Stimulated activated CD8-positive, alpha-beta memory T cell treated with anti-CD3 and anti-CD28 coated beads, Interleukin-4, amount 100 ng/mL, for 1 hour (primary cell): ENCODE measurements around the gene EXOC4.
"Not testable (repeated sequence)": the region's sequence is repeated elsewhere in the genome, so short reads cannot be mapped to it uniquely, and the experiment has no call there.

Source experiments
- DNase-seq, 2 donors: peaks; one replicate each; pipeline ENCODE4 v3.0.0-alpha.2; 2020; ENCODE audit warnings: low read depth in 2 of 2, low spot score in 1 of 2

The EXOC4 gene

DNA sequence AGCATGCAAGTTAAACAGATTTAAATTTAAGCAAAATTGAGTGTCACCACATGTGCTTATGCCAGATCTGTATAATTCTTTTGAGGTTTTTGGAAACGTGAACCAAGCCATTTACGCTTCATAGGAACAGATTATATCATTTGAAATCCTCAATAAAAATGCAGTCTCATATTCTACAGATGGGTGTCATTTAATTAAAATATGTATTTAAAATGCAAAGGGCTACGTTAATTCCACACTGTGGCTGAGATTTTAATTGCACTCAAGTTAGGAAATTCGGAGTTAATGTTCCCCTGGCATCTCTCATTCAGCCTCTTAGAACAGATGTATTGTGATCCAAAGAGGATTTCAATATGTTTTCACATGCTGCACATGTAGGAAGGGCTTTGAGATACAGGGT lies 709.8 kb downstream of the EXOC4 start:
- no peak for DNase-seq

DNA sequence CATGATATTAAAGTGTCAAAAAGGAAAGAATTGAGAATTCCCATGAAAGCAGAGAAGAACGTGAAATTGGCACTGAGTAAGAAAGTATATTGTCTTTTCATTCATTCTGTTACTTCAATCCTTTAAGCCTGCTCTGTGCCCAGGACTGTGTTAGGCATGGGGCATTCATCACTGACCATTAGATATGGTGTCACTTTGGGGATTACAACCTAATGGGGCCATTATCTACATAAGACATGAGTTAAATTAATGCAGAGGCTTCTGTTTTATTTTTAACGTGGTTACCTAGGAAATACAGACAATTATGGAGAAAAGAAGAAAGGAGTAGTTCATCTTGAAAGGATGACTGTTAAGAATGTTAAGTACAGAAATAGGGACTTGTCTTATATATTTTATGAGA lies 710.8 kb downstream of the EXOC4 start:
- DNase-seq: no peak

DNA sequence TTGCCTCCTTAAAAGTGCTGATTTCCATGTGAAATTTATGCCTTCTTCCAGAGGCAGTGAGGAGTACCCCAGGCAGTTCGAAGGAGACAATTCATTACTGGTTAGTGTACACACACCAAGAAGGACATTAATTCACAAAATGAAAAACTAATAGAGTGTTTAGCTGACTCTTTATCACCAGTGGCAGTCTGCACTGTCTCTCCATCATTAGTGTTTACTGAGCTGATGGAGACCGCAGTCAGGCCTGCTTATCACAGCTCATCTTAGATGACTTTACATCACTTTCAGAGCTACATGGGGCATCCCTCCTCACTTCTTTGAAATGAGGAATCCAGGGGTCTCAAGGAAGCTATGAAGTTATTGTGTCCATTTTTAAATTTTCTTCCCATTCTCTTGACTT lies 718.7 kb downstream of the EXOC4 start:
- DNase-seq: no peak

DNA sequence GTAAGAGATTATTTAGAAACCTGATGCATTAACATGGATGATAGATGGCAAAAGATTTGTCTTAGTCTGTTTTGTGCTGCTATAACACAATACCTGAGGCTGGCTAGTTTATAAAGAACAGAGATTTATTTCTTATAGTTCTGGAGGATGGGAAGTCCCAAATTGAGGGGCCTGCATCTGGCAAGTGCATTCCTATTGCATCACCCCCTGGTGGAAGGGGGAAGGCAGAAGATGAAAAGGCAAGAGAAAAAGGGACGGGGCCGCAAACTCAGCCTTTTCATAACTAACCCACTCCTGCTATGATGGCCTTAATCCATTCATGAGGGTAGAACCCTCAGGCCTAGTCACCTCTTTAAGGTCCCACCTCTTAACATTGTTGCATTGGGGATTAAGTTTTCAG lies 720.8 kb downstream of the EXOC4 start:
- no peak for DNase-seq

DNA sequence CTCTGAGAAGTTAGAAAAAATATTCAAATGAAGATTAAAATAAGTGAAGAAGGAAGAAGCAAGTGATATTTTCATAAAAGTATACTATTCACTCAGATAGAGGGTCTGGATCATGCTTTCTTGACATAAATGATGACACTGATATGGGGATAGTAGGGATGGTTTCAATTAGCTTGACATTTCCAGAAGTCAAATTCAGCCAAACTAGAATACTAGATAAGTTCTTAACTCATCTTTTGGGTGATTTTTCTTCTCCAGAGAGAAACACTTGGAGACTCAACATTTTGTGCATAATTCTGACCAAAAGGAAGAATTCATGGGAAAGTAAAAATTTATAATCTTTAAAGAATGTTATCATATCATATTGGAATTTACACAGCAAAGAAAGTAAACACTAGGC lies 722.3 kb downstream of the EXOC4 start:
- no peak for DNase-seq

DNA sequence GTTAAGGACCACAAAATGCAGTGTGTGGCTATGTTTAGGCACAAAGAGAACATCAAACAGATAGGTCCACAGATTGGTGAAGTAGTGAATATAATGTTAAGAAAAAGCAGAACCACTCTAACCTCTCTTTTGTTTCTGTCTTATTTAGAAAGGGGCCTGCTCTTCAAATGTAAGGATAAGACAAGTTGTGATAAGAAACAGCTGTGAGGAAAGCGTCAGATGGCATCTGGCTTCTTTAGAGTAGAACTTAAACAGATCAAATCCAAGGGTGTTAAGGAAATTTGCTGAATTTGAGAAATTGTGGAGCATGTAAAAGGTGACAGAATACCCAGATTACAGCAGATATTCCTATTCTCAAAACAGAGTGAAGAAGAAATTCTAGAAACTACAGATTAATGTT lies 723.3 kb downstream of the EXOC4 start:
- DNase-seq: no peak

DNA sequence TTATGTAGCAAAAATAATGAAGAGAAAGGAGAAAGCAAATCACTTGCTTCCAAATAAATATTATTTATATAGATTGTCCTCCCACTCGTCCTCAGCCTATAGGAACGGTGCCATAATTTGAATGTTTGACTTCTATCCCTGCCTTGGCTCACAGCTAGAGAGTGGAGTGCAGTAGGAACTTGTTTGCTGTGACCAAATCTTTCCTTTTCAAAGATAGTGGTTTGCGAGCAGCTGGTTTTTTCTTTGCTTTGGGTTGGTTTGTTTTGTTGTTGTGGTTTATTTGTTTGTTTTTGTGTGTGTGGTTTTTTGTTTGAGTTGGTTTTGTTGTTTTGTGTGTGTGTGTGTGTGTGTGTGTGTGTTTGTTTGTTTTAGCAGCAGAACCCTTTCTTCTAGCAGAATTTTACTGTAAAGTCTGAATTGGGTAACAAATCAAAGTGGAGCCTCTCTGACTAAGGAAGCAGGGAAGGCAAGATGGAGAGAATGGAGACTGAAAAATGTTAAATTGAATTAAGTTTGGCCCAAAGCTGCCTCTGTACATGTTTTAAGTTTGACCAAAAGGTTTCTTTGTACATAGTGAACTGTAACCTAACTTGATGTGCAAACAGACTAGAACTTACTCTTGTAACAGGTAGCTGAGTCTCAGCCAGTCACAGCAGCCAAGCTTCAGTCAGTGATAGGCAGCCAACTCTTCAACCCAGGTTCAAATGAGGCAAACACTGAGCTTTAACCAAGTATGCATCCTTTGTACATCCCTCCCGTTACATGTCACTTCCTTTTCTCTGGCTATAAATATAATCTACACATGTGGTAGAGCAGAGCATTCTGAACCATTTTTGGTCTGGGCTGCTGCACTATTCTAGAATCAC lies 724.8 kb downstream of the EXOC4 start:
- no peak for DNase-seq

DNA sequence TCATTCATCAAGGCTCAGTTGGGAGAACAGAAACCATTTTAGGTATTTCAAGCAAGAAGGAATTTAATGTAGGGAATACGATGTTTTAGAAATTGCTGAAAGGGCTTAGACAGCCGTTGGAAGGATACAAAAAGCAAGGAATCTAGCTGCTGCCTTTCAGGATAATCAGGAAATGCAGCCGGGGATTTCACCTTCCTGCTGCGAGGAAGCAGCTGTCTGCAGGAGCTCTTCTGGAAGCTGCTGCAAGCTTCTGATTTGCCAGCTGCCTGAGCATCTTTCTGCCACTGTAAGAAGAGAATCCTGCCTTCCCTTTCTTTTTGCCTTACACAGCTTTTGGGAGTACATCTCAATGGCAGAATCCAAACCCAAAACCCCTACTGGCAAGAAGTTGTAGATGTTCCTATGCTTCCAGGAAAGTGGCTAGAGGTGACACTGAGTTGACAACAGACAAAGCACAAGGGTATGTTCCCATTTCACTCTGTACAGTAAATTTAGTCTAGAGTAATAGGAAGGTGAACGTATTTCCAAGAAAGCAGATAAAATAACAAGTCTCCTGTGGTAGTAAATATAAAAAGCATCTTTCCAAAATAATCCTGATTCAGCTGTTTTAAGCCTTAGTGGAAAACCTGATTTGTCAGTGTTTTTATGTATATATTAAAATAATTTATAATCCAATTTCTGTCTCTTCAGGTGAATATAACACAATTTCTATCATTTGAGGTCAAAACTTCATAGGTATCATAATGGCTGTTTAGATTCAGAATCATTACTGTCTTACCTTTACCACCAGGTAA lies 725.8 kb downstream of the EXOC4 start:
- DNase-seq: no peak

DNA sequence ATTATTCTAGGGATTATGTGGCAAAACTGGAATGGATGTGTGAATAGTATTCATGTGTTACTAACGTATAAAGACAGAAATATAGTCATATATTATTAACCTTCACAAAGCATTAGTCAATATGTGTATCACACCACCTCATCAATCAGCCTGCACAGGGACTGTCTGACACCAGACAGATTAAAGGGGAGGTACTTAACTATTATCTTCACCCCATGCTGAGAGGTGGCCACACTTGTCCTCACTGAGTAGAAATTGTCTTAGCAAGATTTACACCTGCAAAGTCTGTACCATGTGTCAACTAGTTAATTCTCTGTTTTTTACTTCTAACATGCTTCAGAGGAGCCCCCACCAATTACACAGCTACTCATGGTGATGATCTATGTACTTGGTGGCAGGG lies 727.9 kb downstream of the EXOC4 start:
- DNase-seq: no peak

DNA sequence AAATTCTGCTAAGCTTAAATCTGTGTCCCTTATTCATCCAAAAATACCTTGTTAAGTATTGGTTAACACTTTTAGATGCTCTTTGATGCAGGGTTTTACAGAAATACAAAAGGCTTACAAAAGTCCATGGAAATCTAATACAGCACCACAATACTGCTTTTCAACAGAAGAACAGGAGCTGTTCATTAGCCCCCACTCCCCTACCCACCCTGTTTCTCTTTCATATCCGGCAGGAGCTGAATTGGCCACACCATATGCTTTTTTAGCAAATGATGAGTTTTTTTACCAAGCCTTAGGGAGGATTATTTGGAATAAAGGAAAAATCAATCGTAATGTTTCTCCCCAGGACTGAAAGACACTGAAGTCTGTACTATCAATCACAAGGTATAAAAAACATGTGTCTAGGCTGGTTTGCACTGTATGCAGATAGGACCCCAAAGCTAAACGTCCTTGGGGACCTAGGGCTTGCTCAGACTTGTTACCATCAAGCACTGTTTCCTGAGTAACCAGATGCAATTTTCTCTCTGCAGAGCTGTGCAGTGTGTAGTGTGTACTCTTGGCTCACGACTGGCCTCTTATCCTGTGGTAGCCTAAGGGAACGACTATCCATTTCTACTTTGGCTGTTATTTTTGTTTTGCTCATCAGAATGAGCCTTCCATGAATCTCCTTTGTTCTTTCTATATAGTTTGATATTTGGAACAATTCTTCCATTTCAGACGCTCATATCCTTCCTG lies 731.0 kb downstream of the EXOC4 start:
- no peak for DNase-seq

DNA sequence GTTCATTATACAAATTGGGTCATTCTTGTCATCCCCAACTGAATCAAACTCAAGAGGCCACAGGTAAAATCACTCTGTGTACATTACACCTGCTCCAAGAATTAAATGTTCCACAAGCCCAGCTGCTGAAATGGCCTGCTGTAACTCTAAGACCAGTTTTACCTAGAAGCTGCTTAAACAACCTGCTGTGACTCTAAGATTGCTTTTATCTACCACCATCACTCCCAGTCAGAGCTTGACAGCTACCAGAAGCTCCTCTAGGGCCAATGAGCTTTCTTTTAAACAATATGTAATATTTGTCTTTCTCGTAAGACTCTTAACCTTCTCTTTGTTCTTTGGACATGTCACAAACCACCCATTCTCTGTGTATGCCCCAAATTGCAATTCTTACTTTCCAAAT lies 732.4 kb downstream of the EXOC4 start:
- no peak for DNase-seq

DNA sequence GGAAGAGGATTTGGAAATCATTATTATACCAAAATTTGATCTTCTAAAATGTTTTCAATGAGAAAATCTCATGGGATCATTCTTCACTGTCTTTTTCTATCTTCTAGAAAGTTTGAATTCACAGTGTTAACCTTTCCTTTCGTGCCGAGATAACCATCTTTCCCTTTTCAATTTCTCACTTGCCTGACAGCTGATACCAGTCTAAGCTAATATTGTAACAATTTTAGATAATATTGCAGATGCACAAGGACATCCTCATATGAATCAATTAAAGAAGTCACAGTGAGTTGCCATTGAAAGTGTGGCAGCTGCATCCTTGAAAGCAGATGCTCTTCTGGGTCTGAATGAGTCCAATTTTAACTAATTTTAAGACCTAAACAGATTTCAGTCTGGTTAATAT lies 734.7 kb downstream of the EXOC4 start:
- no peak for DNase-seq

DNA sequence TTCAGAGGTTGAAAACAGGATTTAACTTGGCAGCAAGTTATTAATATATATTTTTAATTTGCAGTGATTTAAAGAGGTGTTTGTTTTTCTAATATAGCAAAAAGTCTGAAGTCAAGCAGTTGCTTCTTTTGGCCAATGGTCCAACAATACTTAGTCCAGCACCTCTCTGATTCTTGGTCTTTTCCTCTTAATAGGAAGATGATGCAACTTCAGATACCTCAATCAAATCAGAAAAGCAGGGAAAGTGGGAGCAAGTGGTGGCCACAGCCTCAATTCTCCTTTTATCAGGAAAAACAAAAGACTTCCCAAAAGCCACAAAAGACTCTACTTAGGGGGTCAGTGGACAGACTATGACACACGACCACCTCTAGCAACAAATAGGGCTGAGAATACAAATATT lies 740.7 kb downstream of the EXOC4 start:
- DNase-seq: no peak

DNA sequence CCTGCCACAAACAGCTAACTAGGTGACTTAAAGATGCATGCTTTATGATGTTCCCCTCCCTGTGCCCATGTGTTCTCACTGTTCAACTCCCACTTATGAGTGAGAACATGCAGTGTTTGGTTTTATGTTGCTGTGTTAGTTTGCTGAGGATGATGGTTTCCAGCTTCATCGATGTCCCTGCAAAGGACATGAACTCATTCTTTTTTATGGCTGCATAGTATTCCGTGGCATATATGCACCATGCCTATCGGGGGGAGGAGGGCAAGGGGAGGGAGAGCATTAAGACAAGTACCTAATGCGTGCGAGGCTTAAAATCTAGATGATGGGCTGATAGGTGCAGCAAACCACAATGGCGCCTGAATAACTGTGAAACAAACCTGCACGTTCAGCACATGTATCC lies 741.2 kb downstream of the EXOC4 start:
- not testable (repeated sequence) for DNase-seq

DNA sequence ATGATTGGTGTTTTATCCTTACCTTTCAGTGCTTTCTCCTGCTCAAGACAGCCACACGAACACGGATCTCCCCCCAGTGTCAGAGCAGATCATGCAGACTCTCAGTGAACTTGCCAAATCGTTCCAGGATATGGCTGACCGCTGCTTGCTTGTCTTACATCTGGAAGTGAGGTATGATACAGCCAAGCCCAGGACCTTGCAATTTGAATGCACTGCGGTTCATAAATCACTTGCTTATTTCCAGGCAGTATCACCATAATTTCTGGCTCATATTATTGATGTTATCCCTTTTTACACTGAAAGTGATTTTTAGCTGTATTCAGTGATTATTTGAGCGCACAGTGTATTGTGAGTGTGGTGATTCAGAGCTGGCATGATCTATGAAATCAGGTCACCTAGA lies 744.6 kb downstream of the EXOC4 start:
- DNase-seq: no peak

DNA sequence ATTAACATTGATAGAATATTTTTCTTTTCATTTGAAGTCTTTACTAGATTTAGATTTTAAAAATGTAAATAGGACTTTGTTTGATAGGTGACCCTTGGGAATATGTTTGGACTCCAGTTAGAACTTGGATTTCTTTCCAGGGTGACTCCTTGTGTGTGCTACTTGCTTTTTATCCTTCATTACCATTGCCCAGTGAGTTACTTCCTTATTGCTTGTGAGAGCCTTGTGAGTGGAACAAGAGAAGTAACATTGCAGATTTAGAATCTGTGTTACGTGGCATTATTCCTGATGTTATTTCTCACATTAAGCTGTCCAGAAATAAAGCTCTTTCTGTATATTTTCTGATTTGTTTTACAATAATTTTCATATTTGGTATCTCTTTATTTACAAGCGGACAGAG lies 746.3 kb downstream of the EXOC4 start:
- no peak for DNase-seq

DNA sequence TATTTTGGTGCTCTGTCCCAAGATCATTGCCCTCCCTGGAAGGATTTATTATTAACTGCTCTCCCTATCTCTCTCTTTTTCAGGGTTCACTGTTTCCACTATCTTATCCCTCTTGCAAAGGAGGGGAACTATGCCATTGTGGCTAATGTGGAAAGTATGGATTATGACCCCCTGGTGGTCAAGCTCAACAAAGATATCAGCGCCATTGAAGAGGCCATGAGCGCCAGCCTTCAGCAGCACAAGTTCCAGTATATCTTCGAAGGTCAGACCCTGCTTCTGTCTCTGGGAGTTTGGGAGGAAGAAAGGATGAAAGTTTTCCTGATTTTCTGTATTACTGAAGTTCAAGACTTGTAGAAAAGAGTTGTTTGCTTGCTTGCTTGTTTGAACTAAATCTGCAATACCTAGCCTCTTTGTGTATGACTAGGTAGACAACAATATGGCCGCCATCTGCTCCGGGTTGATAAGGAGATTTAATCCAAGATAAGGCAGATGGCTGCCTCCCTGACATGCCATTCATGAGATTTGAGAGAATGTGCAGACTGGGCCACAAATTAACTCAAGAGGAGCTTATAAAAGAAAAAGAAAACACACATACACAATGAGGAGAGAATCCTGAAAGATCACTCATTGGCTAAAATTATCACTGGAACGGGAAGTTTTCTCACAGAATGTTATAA lies 752.1 kb downstream of the EXOC4 start:
- no peak for DNase-seq

DNA sequence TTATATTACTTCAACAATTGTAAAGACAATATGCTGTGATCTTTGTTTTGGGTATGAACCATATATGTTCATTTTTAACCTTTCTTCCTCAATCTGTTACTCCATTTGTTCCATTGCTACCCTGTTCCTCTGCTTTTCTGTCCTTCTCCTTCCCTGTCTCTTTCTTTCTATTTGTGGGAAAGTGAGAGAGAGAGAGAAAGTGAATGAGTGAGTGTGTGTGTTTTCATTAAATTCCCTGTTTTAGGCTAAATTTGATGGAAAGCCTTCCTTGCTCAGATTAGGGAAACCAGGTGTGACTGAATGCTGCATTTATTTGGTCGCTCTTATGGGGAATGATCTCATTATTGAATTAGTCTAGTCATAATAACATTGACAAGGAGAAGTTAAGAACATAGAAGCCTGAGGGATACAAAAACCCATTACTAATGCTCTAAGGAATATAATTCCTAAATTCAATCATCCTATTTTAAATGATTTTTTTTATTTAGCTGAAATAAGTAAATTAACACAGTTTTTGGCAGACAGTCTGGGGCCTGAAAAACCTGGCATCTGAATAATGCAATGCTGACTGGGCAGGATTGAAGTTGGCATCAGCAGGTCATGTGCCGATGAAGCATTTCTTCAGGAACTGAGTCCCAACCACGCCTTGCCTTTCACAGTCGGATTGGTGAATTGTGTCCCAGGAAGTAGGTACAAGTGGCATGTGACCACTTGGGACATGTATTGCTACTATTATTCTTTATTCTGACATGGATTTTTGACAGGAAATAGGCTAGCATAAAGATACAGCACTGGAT lies 756.6 kb downstream of the EXOC4 start:
- DNase-seq: no peak

DNA sequence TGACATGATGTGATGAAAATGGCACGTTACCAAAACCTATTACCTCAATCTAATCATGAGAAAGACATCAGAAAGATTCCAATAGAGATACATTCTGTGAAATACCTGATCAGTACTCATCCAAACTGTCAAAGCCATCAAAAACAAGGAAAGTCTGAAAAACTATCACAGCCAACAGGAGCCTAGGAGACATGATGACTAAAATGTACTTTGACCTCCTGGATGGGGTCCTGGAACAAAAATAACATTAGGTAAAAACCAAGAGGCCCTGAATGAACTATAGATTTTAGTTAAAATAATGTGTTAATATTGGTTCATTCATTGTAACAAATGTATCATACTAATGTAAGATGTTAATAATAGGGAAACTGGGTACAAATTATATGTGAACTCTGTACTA lies 760.4 kb downstream of the EXOC4 start:
- DNase-seq: no peak

DNA sequence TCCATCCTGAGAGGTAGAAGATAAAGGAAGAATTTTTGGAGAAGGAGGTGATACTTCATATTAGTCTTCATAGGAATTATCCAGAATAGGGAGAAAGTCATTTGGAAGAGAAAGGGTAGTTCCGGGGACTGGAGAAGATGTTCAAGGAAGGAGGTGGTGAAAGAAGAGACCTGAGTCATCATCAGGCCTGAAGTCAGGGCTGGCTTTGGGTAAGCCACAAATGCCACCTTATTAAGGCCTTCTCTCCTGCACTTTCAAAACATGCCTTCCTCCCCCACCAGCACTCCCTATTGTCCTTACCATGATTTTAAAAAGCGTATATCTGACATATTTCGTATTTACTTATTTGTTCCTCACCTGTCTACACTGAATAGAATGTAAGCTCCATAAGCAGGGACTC lies 762.1 kb downstream of the EXOC4 start:
- DNase-seq: no peak
